ENCODE data around the gene ZRANB3. TPM values are rescaled to one million over a fixed set of nuclear protein-coding genes. Genes with fewer than 3 reads are reported as not detected.

ZRANB3 gene
- total and polyA plus RNA-seq, 2 of the 13 experiments (the other 11 are each of a cell fraction or from before 2014, with no cell fraction given): 5.8 to 25.2 TPM

DNA sequence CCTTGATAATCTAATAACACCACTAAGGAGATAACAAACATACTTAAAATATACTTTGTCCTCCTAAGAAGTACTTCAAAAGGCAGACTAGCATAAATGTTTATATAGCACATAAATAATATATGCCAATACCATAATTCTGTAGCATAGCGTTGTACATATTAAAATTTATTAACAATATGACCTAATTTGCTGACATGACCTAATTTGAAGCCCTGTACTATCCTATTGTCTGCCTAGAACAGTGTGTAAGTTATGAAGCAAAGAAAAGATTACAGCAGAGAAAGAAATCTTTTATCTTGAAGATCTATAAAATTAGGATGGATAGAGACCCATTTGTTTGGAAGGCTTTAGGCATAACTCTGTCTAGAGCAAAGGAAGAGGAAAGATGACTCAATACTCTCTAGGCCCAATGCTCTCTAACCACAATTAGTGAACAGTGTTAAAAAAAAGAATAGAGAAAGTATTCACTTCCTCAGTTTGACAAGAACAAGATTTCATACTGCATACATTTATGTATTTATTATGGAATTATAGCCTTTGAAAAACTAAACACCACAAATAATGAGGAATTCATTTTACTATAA lies 231.3 kb downstream of the ZRANB3 start:
- ATAC-seq: no peak
- no peak for FAIRE-seq
- no peaks in the 10 kb centered on the region for H4K20me1 ChIP-seq (ENCODE audit: insufficient read depth, low read length)
- no peaks in the 10 kb centered on the region for H3K79me2 ChIP-seq (ENCODE audit: insufficient read depth, low read length)
- TF ChIP-seq, protein P1, sequence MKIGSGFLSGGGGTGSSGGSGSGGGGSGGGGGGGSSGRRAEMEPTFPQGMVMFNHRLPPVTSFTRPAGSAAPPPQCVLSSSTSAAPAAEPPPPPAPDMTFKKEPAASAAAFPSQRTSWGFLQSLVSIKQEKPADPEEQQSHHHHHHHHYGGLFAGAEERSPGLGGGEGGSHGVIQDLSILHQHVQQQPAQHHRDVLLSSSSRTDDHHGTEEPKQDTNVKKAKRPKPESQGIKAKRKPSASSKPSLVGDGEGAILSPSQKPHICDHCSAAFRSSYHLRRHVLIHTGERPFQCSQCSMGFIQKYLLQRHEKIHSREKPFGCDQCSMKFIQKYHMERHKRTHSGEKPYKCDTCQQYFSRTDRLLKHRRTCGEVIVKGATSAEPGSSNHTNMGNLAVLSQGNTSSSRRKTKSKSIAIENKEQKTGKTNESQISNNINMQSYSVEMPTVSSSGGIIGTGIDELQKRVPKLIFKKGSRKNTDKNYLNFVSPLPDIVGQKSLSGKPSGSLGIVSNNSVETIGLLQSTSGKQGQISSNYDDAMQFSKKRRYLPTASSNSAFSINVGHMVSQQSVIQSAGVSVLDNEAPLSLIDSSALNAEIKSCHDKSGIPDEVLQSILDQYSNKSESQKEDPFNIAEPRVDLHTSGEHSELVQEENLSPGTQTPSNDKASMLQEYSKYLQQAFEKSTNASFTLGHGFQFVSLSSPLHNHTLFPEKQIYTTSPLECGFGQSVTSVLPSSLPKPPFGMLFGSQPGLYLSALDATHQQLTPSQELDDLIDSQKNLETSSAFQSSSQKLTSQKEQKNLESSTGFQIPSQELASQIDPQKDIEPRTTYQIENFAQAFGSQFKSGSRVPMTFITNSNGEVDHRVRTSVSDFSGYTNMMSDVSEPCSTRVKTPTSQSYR (CRISPR knock-in tag; IDR thresholded peaks at IDR 0.05; ENCODE audit: borderline replicate concordance): no peak
- TF ChIP-seq RBM22 (optimal IDR thresholded peaks at IDR 0.05; ENCODE audit: low read length) (no peak), ZNF678 (CRISPR knock-in tag; IDR thresholded peaks at IDR 0.05) (no peak), MAFF (IDR thresholded peaks at IDR 0.05; ENCODE audit: low read depth, low read length) (peak; percentile 93), MAFK (conservative IDR thresholded peaks at IDR 0.05 in 1 of 2, IDR thresholded peaks at IDR 0.05 in 1 of 2; ENCODE audit: low read length in 2 of 2) (peak; percentile 88 to 93)
- BruUV-seq (replicated peaks): no TSS peak
- no peak overlapping the region for H3K9ac ChIP-seq (ENCODE audit: insufficient read depth, low read depth, low read length)
- in situ Hi-C loops (cut with HindIII; ENCODE audit: extremely low pct_ligation_motif_present, low pct_unique_long_range_greater_than_20kb): no loop called here
- 99% methylated on average over 1 of the region's 1 CpG for WGBS (ENCODE audit: low lambda C conversion rate)
- no peak for DNase-seq (ENCODE audit: low spot score)
- H3K4me1 ChIP-seq (ENCODE audit: insufficient read depth, low read length): no peaks in the 10 kb centered on the region
- ChIA-PET POLR2A (no interaction called here), CTCF (ENCODE audit: low intra/inter-chr PET ratio, low total read pairs) (no interaction called here)
- H3K4me2 ChIP-seq (ENCODE audit: low read depth, low read length): no peak overlapping the region
- H3K36me3 ChIP-seq (replicated peaks in 1 of 2; ENCODE audit: control insufficient read depth in 1 of 2, insufficient read depth in 2 of 2, low read length in 2 of 2): peaks cover 4 to 13% of the 10 kb centered on the region in 2 experiments; a peak in 4 of 5 replicates
- no peaks in the 10 kb centered on the region for H3K9me3 ChIP-seq (ENCODE audit: low read length)
- no peaks in the 10 kb centered on the region for H3K27me3 ChIP-seq (ENCODE audit: control insufficient read depth in 1 of 2, insufficient read depth in 2 of 2, low read length in 2 of 2)
- H3K27ac ChIP-seq (ENCODE audit: extremely low read length, insufficient read depth, low read length): no peak overlapping the region
- no peak overlapping the region for H3K4me3 ChIP-seq (replicated peaks in 1 of 3; ENCODE audit: insufficient read depth in 1 of 3, low read depth in 2 of 3, low read length in 3 of 3)
- intact Hi-C loops (cut with micrococcal nuclease; ENCODE audit: unreplicated experiment): no loop called here
- no peak overlapping the region for H2AFZ ChIP-seq (ENCODE audit: low read length)

DNA sequence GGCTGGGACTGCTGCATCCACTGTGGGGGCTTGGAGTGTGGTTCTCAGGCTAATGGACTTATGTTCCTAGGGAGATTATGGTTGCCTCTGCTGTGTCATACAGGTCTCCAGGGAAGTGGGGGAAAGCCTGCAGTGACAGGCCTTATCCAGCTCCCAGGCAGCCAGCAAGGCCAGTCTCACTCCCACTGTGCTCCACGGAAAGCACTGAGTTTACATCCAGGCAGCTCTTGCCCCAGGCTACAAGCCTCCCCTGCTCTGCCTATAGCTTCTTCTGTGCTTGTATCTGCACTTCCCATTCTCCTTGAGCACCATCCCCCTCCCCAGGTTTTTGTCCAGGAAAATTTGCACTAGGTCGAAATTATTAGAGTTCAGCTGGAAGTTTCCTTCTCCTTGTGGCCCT lies 231.9 kb downstream of the ZRANB3 start:
- WGBS (ENCODE audit: low lambda C conversion rate): 88% methylated on average over 2 of the region's 2 CpGs
- BruUV-seq (replicated peaks): no TSS peak
- Histone ChIP-seq H4K20me1 (ENCODE audit: insufficient read depth, low read length) (no peaks in the 10 kb centered on the region), H3K27ac (ENCODE audit: extremely low read length, insufficient read depth, low read length) (no peak overlapping the region), H3K4me2 (ENCODE audit: low read depth, low read length) (no peak overlapping the region), H3K9me3 (ENCODE audit: low read length) (no peaks in the 10 kb centered on the region), H3K4me1 (ENCODE audit: insufficient read depth, low read length) (no peaks in the 10 kb centered on the region), H3K27me3 (ENCODE audit: control insufficient read depth in 1 of 2, insufficient read depth in 2 of 2, low read length in 2 of 2) (no peaks in the 10 kb centered on the region), H2AFZ (ENCODE audit: low read length) (no peak overlapping the region), H3K79me2 (ENCODE audit: insufficient read depth, low read length) (no peaks in the 10 kb centered on the region), H3K4me3 (replicated peaks in 1 of 3; ENCODE audit: insufficient read depth in 1 of 3, low read depth in 2 of 3, low read length in 3 of 3) (no peak overlapping the region), H3K36me3 (replicated peaks in 1 of 2; ENCODE audit: control insufficient read depth in 1 of 2, insufficient read depth in 2 of 2, low read length in 2 of 2) (peaks cover 4 to 13% of the 10 kb centered on the region in 2 experiments; a peak in 4 of 5 replicates), H3K9ac (ENCODE audit: insufficient read depth, low read depth, low read length) (no peak overlapping the region)
- ChIA-PET CTCF (ENCODE audit: low intra/inter-chr PET ratio, low total read pairs) (no interaction called here), POLR2A (no interaction called here)
- no peak for DNase-seq (ENCODE audit: low spot score)
- in situ Hi-C loops (cut with HindIII; ENCODE audit: extremely low pct_ligation_motif_present, low pct_unique_long_range_greater_than_20kb) (no loop called here), intact Hi-C loops (cut with micrococcal nuclease; ENCODE audit: unreplicated experiment) (no loop called here)
- ATAC-seq: no peak
- no peak for FAIRE-seq
- TF ChIP-seq SRF (IDR thresholded peaks at IDR 0.05; ENCODE audit: low read depth, low read length): no peak
- TF ChIP-seq PITX1 (CRISPR knock-in tag; IDR thresholded peaks at IDR 0.05): no peak
- TF ChIP-seq, protein P2, sequence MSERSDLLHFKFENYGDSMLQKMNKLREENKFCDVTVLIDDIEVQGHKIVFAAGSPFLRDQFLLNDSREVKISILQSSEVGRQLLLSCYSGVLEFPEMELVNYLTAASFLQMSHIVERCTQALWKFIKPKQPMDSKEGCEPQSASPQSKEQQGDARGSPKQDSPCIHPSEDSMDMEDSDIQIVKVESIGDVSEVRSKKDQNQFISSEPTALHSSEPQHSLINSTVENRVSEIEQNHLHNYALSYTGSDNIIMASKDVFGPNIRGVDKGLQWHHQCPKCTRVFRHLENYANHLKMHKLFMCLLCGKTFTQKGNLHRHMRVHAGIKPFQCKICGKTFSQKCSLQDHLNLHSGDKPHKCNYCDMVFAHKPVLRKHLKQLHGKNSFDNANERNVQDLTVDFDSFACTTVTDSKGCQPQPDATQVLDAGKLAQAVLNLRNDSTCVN (CRISPR knock-in tag; IDR thresholded peaks at IDR 0.05; ENCODE audit: borderline replicate concordance): no peak
- TF ChIP-seq ZNF224 (CRISPR knock-in tag; IDR thresholded peaks at IDR 0.05): no peak
- TF ChIP-seq, protein P3, sequence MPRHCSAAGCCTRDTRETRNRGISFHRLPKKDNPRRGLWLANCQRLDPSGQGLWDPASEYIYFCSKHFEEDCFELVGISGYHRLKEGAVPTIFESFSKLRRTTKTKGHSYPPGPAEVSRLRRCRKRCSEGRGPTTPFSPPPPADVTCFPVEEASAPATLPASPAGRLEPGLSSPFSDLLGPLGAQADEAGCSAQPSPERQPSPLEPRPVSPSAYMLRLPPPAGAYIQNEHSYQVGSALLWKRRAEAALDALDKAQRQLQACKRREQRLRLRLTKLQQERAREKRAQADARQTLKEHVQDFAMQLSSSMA (CRISPR knock-in tag; IDR thresholded peaks at IDR 0.05): no peak
- no peak for TF ChIP-seq KAT8 (CRISPR knock-in tag; IDR thresholded peaks at IDR 0.05)
- TF ChIP-seq RARG (CRISPR knock-in tag; IDR thresholded peaks at IDR 0.05; ENCODE audit: low read depth): no peak
- no peak for TF ChIP-seq SIN3B (IDR thresholded peaks at IDR 0.05; ENCODE audit: low read length)

Data from HepG2 (cell line).